ENCODE results near the gene SLC1A3.
A peak's percentile ranks its signal among the peaks of the same experiment; 100 is the strongest.

SLC1A3 gene

DNA sequence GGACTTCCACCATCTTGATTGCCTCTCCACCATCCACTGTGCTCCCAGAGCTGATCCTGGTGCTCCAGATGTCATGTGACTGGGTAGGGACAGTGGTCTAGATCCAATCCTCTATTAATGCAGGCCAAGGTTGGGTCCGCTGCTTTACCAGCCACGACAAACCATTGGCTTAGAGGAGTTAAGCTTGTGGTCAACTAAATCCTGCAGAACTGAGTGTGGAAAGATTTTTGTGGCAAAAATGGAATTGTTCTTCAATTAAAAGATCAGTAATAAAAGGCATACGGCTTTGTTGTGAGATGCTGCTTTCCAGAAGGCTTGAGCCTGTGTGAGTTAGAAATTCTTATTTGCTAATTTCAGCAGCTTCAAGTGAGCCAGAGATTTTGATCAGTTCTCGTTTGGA is 30.7 kb downstream of the SLC1A3 start:
- TF ChIP-seq YY1 (IDR thresholded peaks at IDR 0.05; ENCODE audit: low read depth) = no peak
- TF ChIP-seq USF1 (IDR thresholded peaks at IDR 0.05) = no peak
- no peak for TF ChIP-seq NFIC (IDR thresholded peaks at IDR 0.05)
- no peak for TF ChIP-seq TCF12 (IDR thresholded peaks at IDR 0.05; ENCODE audit: low read depth)
- no peak for TF ChIP-seq EGR1 (IDR thresholded peaks at IDR 0.05)
- TF ChIP-seq CEBPB (IDR thresholded peaks at IDR 0.05) = no peak
- no peak for TF ChIP-seq TAF1 (IDR thresholded peaks at IDR 0.05; ENCODE audit: low read depth)
- no peak for TF ChIP-seq MAX (IDR thresholded peaks at IDR 0.05)
- no peak for TF ChIP-seq REST (IDR thresholded peaks at IDR 0.05; ENCODE audit: low read depth)
- no peak for TF ChIP-seq RAD21 (IDR thresholded peaks at IDR 0.05; ENCODE audit: low read depth)
- no peak for TF ChIP-seq CREB1 (IDR thresholded peaks at IDR 0.05; ENCODE audit: low read depth)
- no peak for TF ChIP-seq FOXM1 (IDR thresholded peaks at IDR 0.05; ENCODE audit: borderline replicate concordance, low read depth)
- TF ChIP-seq ZBTB7A (IDR thresholded peaks at IDR 0.05; ENCODE audit: low read depth) = no peak
- TF ChIP-seq TEAD4 (IDR thresholded peaks at IDR 0.05) = no peak
- TF ChIP-seq EP300 (IDR thresholded peaks at IDR 0.05; ENCODE audit: borderline replicate concordance) = no peak

GRCh38 chr5:36637516-36637915 is 31.1 kb downstream of the SLC1A3 start:
- TF ChIP-seq TAF1 (IDR thresholded peaks at IDR 0.05; ENCODE audit: low read depth) (no peak), TCF12 (IDR thresholded peaks at IDR 0.05; ENCODE audit: low read depth) (no peak), NFIC (IDR thresholded peaks at IDR 0.05) (no peak), EGR1 (IDR thresholded peaks at IDR 0.05) (no peak), EP300 (IDR thresholded peaks at IDR 0.05; ENCODE audit: borderline replicate concordance) (no peak)

- TF ChIP-seq EP300 (IDR thresholded peaks at IDR 0.05; ENCODE audit: borderline replicate concordance) = no peak
- no peak for TF ChIP-seq FOXM1 (IDR thresholded peaks at IDR 0.05; ENCODE audit: borderline replicate concordance, low read depth)
Measured at GRCh38 chr5:36638056-36638455, 31.6 kb downstream of the SLC1A3 start.

DNA sequence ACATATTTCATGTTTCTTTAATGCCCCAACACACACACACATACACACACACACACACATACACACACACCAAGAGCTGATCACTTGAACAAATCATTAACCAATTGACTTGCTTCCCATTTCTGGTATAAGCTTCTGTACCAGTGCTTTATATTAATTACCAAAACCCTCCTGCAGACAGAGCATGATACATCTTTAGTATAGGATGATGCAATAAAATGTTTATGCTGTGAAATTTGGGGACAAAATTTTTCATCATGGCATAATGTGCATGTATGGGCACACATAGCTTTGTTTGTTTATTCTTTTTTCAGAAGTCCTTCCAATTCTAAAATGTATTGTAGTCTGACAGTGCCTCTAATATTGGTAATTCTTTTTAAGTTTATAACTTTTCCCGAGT is 34.5 kb downstream of the SLC1A3 start:
- peak; percentile 60; the same call in 1 of the 2 replicates for TF ChIP-seq CEBPB (IDR thresholded peaks at IDR 0.05)
- no peak for TF ChIP-seq TCF12 (IDR thresholded peaks at IDR 0.05; ENCODE audit: low read depth)

DNA sequence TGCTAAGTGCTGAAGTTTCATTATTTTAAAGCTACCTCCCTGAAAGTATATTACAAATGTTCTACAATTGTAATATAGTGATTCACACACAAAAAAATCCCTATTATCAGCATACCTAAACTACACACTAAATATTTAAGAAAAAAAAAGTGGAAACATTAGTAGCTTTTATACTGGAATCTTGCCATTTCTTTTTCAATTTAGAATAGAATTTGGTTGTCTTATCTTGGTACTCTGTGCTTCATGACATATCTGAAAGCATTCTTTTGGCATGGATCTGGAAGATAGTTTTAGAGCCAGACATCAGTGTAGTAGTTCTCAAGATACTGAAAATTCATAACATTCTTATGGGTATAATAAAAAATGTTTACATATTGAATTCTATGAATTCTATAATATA is 35.0 kb downstream of the SLC1A3 start:
- TF ChIP-seq MAX (IDR thresholded peaks at IDR 0.05) (no peak), CREB1 (IDR thresholded peaks at IDR 0.05; ENCODE audit: low read depth) (no peak), TCF12 (IDR thresholded peaks at IDR 0.05; ENCODE audit: low read depth) (no peak), REST (IDR thresholded peaks at IDR 0.05; ENCODE audit: low read depth) (no peak), TEAD4 (IDR thresholded peaks at IDR 0.05) (no peak), NFIC (IDR thresholded peaks at IDR 0.05) (no peak), FOXM1 (IDR thresholded peaks at IDR 0.05; ENCODE audit: borderline replicate concordance, low read depth) (no peak), TAF1 (IDR thresholded peaks at IDR 0.05; ENCODE audit: low read depth) (no peak), EP300 (IDR thresholded peaks at IDR 0.05; ENCODE audit: borderline replicate concordance) (no peak), RAD21 (IDR thresholded peaks at IDR 0.05; ENCODE audit: low read depth) (no peak), ZBTB7A (IDR thresholded peaks at IDR 0.05; ENCODE audit: low read depth) (no peak), CEBPB (IDR thresholded peaks at IDR 0.05) (no peak), USF1 (IDR thresholded peaks at IDR 0.05) (no peak), YY1 (IDR thresholded peaks at IDR 0.05; ENCODE audit: low read depth) (no peak), EGR1 (IDR thresholded peaks at IDR 0.05) (no peak)

DNA sequence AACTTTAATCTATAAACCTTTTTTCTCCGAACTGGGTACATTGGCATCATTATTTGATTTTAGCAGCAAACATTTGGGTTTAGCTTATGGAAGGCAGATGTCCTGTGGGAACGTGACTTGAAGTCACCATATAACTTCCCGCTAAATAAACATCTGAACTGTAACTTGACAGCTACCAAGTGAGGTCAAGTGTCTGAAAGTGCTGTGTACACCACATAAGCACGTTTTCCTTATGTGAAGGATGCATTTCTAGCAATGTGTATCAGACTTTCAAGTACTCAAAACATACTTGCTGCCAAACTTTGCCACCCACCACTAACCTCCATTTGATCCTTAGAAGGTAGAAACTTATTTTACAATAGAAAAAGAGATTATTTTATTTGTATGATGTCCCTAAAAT is 35.7 kb downstream of the SLC1A3 start:
- TF ChIP-seq NFIC (IDR thresholded peaks at IDR 0.05) = no peak
- no peak for TF ChIP-seq MAX (IDR thresholded peaks at IDR 0.05)

DNA sequence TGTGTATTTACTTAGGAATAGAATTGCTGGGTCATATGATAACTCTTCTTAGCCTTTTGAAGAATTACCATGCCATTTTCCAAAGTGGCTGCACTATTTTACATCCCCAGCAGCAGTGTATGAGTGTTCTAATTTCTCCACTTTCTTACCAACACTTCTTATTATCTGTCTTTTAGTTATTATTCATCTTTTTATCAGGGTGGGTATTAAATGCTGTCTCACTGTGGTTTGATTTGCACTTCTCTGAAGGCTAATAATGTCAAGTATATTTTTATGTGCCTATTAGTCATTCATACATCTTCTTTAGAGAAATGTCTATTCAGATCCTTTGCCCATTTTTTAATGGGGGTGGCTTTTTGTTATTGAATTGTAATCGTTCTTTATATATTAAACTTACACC is 36.8 kb downstream of the SLC1A3 start:
- TF ChIP-seq CEBPB (IDR thresholded peaks at IDR 0.05) = no peak
- TF ChIP-seq TCF12 (IDR thresholded peaks at IDR 0.05; ENCODE audit: low read depth) = no peak
- no peak for TF ChIP-seq MAX (IDR thresholded peaks at IDR 0.05)
- no peak for TF ChIP-seq REST (IDR thresholded peaks at IDR 0.05; ENCODE audit: low read depth)
- no peak for TF ChIP-seq YY1 (IDR thresholded peaks at IDR 0.05; ENCODE audit: low read depth)
- TF ChIP-seq EP300 (IDR thresholded peaks at IDR 0.05; ENCODE audit: borderline replicate concordance) = no peak
- no peak for TF ChIP-seq NFIC (IDR thresholded peaks at IDR 0.05)
- TF ChIP-seq TAF1 (IDR thresholded peaks at IDR 0.05; ENCODE audit: low read depth) = no peak
- TF ChIP-seq USF1 (IDR thresholded peaks at IDR 0.05) = no peak
- TF ChIP-seq CREB1 (IDR thresholded peaks at IDR 0.05; ENCODE audit: low read depth) = no peak
